Posterior vena cava (tissue), 2 donors: ENCODE results near the gene ARAP3. TPM values are rescaled to one million over a fixed set of nuclear protein-coding genes. Genes with fewer than 3 reads are reported as not detected.

Experiments
- DNase-seq: peaks from one replicate; pipeline ENCODE4 v3.0.0-alpha.2; 2020; ENCODE audit warnings: low spot score
- intact Hi-C, 2 donors: fragments of 100-400 bp; cut with DNase I; formaldehyde crosslinking; loops; one replicate each; pipeline versions ENCODE4 v1.14.1 to v1.14.2; 2022 to 2023
- total RNA-seq, 2 donors: library from RNA; stranded (reverse); fragmentation: NEBNext Ultra II Directional; extraction: Animal tissue kit (Norgen Biotek cat#: 25700); gene quantifications; one replicate each; pipeline ENCODE4 v1.2.1, GENCODE V29; 2021
- donor health status: DM: yes; HTN: yes; CAD: no.
- donor health status: DM: yes; HTN: yes; CAD: no.

Gene ARAP3
- total RNA-seq, 2 donors from 2014 or later = 14.7 to 18.8 TPM

DNA sequence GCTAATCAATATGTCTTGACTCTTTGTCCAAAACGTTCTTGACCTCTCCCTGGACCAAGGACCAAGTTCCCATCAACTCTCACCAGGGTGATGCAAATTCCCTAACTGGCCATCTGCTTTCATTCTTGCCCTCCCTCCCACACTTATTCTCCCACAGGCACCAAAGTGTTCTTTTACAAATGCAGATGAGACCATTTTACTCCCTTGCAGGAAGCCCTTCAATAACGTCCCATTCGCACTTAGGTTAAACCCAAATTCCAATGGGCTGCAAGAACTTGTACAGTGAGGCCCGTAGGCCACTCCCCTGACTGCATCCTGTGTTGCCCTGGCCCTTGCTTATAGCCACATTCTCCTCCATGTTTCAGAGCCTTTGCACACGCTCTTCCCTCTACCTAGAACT is 7.3 kb downstream of the ARAP3 start:
- intact Hi-C loops = no loop called here

GRCh38 chr5:141672841-141673813 is 8.9 kb downstream of the ARAP3 start:
- intact Hi-C loops = no loop called here
- DNase-seq = peak; percentile 62

More for the DNA sequence above, 7.3 kb downstream of the ARAP3 start:
- DNase-seq = peak; percentile 30

GRCh38 chr5:141672071-141672840 is 9.8 kb downstream of the ARAP3 start:
- intact Hi-C loops = no loop called here
- DNase-seq = peak; percentile 50

DNA sequence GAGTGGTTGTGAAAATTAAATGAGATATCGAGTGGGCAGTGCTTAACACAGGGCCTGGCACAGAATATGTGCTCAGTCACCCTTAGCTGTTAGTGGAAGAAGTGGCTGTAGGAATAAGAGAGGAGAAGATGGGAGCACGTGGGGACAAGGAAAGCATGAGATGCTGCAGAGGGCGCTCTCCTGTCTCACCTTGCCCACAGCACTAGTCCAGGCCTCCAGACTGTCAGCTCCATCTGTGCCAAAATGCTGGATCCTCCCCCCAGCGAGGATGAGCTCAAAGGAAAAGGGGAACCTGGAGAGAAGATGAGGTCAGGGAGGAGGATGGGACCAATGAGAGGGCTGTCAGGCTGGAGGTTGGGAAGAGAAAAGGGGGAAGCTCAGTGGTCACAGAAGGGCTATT is 12.5 kb downstream of the ARAP3 start:
- peak; percentile 42 for DNase-seq
- intact Hi-C loops = no loop called here

DNA sequence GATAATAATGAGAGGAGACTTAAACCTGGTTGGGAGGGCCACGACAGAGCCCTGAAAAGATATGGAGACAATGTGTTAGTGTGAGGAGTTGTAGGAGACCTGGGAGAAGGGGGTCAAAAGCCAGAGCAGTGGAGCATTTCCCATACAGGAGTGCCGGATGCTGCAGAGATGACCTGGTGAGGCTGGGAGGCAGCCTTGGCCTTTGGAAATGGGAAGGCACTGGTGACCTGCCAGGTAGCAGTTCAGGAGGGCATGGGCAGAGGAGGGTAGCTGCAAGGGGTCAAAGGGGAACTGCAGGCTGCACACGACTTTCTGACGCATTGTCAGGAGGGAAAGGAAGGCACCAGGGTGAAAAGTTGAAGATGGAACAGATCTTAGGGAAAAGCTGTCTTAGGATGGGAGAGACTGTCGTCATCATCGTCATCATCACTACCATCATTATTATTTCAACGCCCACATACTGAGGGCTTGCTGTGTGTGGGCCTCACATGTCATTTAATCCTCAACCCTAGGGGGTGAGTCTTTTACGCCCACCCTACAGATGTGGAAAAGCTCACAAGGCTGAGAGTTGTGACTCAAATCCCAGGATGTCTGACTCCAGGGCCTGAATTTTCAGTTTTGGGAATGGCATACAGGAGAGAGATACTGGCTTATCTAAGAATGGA is 13.3 kb downstream of the ARAP3 start:
- intact Hi-C loops = no loop called here
- DNase-seq = peak; percentile 64

GRCh38 chr5:141665995-141666940 is 15.8 kb downstream of the ARAP3 start:
- intact Hi-C loops = no loop called here
- DNase-seq = peak; percentile 63

GRCh38 chr5:141664733-141665461 is 17.1 kb downstream of the ARAP3 start:
- intact Hi-C loops = no loop called here
- DNase-seq = peak; percentile 94

- intact Hi-C loops = no loop called here
- no peak for DNase-seq
Observed at GRCh38 chr5:141663506-141663905, 18.5 kb downstream of the ARAP3 start.

- intact Hi-C loops = no loop called here
- DNase-seq = no peak
Observed at GRCh38 chr5:141662028-141662427, 20.0 kb downstream of the ARAP3 start.

DNA sequence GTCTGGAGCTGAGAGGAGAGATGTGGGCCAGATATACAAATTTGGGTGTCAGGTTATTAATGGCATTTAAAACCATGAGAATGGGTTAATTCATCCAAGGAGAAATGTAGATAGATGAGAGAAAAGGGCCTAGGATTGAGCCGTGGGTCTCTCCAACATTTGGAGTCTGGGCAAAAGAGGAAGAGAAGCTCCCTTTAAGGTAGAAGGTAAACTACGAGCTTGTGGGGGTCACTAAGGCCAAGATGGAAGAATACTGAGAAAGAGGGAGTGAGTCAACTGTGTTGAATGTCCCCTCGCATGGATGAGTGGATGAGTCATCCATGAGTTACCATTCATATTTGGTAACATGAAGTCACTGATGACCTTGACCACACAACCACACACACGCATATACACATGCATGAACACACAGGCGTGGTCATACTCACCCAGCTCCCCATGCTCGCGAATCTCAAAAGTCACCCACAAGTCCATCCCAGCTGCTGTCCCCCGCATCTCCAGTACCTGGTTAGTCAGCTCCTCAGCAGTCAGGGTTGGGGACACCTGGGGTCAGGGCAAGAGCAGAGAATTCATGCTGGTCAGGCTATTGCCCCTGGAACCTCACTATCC is 24.0 kb downstream of the ARAP3 start:
- intact Hi-C loops = no loop called here
- no peak for DNase-seq

DNA sequence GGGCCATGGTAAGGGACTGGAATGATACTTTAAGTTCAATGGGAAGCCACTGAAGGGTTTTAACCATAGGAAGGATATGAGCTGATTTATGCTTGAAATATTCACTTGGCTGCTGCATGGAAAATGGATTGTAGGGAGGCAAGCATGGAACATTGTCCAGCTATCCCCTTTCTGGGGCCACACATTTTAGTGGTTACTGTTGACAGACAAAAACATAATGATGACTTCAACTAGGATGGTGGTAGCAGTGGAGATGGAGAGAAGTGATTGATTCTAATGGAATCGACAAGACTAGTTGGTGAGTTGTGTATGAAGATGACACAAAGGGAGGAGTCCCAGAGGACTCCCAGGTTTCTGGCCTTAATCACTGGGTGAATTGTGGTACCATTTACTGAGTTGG is 24.6 kb downstream of the ARAP3 start:
- intact Hi-C loops = no loop called here
- no peak for DNase-seq

GRCh38 chr5:141656396-141656795 is 25.6 kb downstream of the ARAP3 start:
- intact Hi-C loops = no loop called here
- no peak for DNase-seq

DNA sequence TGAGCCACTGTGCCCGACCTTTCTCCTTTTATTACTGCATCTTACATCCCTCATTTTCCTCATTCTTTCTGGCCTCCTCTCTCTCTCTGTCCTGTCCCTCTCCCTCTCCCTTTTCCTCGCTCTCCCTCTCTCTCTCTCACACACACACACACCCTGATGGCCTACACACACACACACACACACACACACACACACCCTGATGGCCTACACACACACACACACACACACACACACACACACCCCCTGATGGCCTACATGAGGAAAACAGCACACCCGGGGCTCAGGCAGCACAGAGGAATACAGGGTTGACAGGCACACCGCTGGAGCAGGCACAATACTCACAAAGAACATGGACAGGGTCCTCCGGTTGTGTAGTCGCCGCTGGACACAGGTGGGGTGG is 27.0 kb downstream of the ARAP3 start:
- intact Hi-C loops = no loop called here
- DNase-seq = no peak

DNA sequence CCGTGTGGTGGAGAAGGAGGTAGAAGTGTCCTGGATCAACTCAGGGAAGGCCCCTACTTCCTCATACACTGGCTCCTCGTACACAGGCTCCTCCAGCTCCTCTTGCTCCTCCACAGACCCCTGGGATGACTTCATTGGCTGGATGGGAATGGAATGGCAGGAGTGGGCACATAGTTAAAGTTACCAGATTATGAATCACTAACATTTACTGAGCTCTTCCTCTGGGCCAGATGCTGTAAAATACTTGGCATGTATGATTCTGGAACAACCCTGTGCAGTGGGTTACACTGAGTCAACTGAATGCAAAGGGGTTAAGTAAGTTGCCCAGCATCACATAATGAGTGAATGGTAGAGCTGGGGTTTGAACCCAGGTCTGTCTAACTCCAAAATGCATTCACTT is 27.7 kb downstream of the ARAP3 start:
- intact Hi-C loops = no loop called here
- DNase-seq = no peak

- intact Hi-C loops = no loop called here
- DNase-seq = no peak
Observed at GRCh38 chr5:141651728-141652105, 30.3 kb downstream of the ARAP3 start.

GRCh38 chr5:141650851-141651727 is 30.9 kb downstream of the ARAP3 start, which contains the start of gene FCHSD1:
TSS of gene FCHSD1 (minus strand) at chr5:141651418. CDS start at chr5:141651368, 50 bp downstream.
- peak; percentile 97 for DNase-seq
- intact Hi-C loops = no loop called here

DNA sequence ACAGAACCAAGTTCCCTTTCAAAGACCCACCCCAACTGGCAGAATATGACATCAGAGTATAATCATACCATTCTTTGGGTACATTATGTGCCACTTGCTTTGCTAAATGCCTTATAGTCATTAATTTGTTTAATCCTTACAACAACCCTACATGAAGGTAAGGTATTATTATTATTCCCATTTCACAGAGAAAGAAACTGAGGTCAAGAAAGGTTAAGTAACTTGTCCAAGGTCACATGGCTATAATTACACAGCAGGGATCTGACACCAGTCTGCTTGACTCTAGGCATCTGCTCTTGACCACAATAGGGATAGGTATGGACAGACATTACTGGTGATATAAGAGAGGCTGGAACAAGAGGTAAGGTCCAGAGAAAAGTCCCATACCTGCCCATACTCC is 32.1 kb downstream of the ARAP3 start:
- DNase-seq = no peak

More for the DNA sequence above, 32.1 kb downstream of the ARAP3 start:
- intact Hi-C loops = loop anchor here in 1 of 2 donors (5.0 kb wide), 1 partner anchor 668 kb away; no protein-coding TSS in a partner anchor
